ENCODE results near the gene NRCAM.

The NRCAM gene

DNA sequence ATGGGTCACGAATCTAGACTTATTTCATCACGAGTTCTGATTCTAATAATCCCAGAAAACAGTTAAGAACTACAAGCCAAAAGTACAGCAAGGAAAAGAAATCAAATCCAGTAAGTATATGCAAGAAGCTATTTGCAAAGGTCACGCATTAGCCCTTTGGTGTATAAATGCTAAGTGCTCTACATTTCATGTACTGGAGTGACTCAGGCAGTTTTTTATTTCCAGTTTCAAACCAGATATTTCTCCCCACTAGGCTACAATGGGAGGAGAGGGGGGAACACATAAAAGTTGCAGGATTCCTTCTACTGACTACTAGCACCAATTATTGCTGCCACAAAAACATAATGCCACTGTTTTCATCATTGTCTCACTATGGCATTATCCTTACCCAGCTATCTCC lies 148.0 kb downstream of the NRCAM start:
- no peak for DNase-seq (ENCODE audit: low read depth in 2 of 2)

DNA sequence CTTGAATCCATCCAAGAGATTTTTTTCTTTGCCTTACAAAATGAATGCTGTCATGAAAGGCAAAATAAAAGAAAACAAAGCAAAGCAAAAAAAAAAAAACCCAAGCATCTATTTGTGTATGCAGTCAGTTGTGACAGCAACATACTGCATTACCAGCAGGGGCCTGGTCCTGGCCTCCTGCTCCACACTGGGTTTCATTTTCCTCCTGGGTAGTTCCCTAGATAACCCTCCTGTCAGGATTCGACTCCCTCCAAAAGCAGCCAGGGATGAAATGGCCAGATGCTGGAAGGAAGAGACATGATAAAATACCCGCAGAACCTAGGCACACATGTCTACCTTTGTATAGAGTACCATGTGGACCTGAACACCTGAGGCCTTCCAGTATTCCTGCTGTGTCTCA lies 148.6 kb downstream of the NRCAM start:
- DNase-seq (ENCODE audit: low read depth in 2 of 2), result no peak

DNA sequence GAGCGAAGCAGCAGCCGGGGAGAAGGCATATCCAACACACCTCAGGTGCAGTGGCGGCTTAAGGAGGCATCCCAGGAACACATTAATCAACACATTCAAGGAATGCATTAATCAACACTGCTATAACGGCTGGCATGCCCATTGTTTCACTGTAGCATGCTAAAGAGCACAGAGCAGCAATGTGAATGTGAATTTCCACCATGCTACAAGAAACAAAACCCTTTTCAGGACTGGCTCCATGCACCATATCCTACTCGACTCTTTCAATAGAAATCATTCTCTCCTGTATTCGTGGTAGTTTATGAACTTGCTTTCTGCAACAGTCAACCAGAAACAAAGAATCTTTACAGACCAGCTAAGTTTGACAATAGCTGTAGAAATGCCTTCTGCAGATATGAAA lies 149.0 kb downstream of the NRCAM start:
- DNase-seq (ENCODE audit: low read depth in 2 of 2), result no peak

DNA sequence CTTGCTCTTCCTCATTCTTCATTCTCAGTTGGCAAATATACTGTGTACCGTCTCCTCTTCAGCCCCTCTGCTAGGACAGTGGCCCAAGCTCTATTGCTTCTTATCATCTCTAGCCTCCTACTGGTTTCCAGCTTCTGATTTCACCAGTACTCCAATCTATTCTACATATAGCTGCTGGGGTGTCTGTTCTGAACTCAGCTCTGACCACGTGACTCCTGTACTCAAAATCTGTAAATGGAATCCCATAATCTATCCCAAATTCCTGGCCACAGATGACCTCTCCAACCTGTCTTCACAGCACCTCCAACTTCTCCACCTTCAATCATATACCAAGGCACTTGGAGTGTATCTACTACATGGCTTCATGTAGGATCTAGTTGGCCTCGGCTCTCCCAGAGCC lies 152.9 kb downstream of the NRCAM start:
- DNase-seq (ENCODE audit: low read depth in 2 of 2), result no peak

DNA sequence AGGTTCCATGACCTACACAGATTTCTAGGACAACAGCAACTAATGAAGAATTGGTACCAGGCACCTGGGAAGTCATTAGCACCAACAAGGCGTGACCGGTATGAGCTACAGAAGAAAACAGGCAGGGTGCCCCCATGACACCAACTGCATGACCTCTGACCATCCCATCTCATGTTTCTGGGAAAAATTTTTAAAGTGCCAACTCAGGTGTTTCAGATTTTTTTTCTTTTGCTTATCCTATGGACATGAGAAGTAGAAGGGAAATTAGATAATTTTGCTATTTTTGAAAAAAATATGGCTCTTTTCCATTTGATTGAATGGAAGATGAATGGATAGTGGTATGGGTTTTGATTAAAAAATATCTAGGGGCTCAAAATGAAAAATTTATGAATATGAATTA lies 154.8 kb downstream of the NRCAM start:
- DNase-seq (ENCODE audit: low read depth in 2 of 2), result no peak

DNA sequence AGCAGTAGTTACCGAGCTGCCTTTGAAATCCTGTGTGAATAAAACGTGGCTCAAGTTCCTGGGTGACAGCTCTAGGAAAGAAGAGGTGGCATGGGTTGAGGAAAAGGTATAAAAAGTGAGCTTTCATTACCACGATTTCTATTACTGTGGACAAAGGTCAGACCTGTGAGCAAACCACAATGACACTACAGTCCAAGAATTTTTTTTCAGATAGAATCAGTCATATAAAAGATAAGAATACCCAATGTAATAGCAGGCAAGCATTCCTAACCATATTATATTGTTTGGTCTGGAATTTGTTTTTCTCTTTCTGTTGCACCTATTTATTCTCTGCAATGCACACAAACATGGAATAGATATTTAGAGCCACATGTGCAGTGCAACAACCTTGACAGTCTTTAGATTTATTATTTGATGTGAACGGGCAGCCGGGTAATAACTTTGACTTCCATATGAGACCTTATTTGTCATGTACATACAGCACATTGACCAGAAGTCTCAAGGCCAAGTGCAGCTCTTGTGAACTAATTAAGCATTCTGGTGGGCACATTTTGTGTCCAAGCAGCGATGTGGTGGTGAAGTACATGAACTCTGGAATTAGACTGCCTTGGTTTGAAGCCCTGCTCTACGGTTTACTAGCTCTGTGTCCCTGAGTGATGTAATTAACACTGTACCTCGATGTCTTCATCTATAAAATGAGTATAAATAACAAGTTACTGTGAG lies 156.8 kb downstream of the NRCAM start:
- DNase-seq (ENCODE audit: low read depth in 2 of 2), result no peak

DNA sequence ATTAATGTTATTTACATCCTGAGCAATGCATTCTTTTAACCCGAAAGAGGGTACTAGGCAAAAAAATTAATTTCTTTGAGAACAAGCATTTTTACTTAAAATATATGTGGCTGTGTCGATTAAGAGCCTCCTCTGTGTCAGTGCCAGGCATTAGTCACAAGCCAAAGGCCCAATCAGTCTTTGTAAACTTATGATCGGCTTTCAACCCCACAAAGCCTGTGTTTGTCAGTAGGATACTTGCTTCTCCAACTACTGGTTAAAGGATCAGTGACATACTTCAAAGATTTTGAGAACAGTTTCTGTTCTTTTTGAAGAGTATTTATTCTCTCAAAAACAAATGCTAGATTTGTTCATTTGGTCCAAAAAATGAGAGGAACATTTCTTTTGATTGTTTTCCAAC lies 159.3 kb downstream of the NRCAM start:
- DNase-seq (ENCODE audit: low read depth in 2 of 2), result no peak

DNA sequence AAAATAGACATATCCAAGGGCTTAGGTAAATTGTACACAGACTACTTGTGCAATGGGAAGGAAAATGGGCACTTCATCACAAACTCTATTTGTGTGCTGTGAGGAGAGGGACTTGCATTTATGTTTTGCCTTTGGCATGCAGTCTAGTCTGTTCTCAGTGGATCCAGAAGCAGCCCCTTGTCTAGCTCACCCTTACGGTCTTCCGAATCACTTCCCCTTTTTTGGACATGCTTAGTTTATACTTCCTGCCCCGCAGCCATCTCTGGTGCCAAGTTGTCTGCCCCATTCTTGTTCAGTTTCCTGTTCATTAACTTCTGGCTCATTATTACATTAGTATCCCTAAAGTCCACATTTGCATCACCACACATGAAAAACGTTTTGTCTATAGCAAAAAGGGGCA lies 161.6 kb downstream of the NRCAM start:
- DNase-seq (ENCODE audit: low read depth in 2 of 2), result no peak

DNA sequence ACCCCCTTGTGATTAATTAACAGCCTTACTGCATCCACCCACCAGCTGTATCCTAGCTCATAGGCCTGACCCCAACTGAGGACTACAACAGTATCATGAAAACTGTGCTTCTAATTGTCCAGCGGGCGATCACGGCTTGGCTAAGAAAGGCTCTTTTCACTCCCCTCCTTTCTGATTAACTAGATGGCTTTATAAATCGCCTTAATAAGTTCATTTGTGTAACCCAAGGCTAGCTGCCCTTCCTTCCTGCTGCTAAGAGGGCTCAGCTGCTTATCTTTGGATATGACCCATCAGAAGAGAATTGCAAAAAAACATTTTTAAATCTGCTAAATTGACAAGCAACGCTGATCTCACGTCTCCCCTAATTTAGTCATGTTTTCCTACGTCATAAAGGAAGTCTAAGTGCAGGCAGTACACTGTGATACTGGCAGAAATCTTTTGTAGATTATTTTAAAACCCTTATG lies 163.1 kb downstream of the NRCAM start:
- no peak for DNase-seq (ENCODE audit: low read depth in 2 of 2)

DNA sequence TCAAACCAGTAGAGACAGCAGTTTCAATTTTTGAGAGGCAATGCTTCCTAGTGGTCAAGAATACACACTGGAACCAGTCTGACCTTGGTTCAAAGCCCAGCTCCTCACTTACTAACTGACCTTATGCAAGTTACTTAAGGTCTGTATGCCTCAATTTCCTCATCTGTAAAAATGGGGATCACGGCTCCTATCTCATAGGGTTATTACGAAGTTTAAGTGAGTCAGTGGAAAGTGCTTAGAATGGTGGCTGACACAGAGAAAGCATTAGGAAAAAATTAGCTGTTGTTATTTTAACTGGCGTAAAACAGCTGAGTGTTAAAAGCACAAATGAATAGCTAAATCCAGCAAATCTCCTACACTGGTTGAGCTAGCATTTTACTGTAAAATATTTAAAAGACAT lies 163.7 kb downstream of the NRCAM start:
- no peak for DNase-seq (ENCODE audit: low read depth in 2 of 2)

DNA sequence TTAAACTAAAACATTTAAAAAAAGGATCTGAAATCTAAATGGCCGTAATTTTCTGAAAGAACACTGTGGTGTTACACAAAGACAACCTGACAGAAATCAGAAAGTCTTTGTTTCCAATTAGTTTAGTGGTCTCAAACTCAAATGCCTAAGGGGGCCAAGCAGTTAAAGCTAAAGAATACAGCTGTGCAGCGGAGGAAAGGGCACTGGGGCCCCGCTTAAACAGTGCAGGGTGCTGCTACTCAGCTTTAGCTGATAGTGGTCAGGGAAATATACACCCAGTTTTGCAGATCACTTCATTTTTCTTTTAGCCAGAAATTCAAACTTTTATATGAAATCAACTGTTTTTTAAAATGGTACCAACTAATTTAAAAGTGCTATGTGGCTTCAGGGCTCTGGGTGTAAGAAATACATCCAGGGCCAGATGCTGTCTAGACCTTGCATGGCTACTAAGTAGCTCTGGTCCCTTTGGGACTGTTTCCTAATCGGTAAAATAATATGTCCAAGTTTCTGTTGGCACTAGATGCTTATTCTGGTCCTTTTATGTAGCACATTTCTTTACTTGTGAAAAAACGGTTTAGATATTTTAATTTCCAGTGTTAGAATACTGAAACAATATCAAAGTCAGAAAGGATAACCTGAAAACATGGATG lies 164.3 kb downstream of the NRCAM start:
- DNase-seq (ENCODE audit: low read depth in 2 of 2), result no peak

DNA sequence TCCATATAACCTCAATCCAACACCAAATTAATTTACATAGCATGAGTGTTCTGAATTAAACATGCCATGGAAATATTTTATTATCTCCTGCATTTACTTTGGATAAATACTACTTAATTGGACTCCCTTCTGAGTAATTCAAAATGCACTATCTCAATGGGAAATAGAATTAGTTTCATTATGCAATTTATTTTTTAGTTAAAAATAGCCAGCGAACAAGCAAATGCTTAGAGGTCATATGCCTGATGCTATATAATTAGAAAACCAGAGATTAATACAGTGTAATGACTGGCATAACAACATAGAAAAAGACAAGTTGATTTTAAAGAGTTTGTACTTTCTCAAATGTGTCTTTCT lies 165.1 kb downstream of the NRCAM start:
- no peak for DNase-seq (ENCODE audit: low read depth in 2 of 2)

DNA sequence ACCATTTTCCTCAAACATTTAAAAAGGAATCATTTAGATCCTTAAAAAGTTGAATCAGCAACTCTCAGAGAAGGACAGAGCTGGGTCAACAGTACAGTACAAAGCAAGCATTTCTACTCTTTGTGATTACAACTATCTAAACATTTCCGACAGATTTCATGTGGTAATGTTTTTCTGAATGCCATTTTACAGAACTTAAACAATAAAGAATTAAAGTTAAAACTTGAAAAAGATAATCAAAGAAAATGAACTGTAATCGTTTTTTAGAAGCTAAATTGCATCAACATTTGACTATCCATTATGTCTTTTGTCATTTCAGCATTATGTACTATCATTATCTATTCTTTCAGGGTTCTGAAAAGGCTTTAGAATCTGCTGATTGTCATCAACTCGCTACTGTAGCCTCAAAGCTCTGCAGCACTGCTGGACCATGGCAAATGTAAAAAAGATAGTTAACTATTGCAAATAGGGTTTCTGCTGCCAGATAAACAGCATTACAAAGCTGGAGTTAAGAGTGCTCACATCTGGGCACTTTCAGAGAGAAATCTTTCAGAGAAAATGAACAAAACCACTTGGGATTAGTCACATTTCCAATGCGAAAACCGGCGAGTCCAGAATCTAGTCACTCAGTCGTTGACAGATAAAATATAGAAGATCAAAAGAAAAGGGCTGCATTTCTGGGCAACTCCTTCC lies 165.6 kb downstream of the NRCAM start:
- no peak for DNase-seq (ENCODE audit: low read depth in 2 of 2)

DNA sequence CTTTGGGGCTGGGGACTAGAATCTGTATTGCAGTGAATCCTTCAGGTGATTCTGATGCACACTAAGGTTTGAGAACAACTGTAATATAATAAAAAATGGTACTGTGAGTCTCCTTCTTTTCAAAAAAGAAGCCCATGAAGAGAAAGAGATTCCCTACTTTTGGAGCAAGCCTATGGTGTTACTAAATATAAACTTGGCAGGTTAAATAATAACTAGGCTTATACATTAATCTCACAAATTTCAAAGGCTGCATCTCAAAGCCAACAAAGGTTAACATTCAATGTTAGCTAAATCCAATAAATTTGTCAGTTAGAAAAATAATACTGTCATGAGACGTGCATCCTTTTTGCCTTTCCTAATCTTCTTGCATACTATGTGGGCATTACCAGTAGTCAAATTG lies 166.4 kb downstream of the NRCAM start:
- DNase-seq (ENCODE audit: low read depth in 2 of 2), result no peak

DNA sequence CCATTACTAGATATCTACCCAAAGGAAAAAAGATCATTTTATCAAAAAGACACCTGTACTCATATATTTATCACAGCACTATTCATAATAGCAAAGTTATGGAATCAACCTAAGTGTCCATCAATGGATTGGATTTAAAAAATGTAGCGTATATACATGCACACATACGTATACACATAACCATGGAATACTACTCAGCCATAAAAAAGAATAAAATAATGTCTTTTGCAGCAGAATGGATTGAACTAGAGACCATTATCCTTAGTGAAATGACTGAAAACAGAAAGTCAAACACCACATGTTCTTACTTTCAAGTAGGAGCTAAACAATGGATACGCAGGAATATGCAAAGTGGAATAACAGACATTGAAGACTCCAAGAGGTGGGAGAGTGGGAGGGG lies 168.4 kb downstream of the NRCAM start:
- DNase-seq (ENCODE audit: low read depth in 2 of 2), result no peak

DNA sequence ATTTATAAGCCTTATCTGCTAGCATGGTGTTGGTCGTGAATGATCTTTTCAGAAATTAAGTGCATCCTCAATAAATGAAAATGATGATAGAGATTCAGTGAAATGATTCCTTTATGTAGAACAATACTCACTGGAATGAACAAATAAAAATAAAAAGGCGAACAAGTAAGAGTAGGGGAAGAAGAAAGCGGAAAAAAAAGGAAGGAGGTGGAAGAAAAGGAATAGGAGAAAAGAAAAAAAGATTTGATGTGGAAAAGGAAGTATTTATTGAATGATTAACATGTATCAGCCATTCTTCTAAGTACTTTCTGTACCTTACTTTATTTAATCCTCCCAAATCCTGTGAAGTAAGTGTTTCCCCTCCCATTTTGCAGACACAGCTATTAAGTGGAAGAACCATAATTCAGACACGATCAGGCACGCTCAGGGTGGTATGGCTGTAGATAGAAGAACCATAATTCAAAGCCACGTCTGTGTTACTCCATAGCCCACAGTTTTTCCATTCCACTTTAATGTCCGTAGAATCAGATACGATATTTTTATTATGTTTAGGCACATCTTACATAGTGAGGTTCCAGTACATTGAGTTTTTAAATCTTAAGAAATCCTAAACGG lies 169.8 kb downstream of the NRCAM start:
- DNase-seq (ENCODE audit: low read depth in 2 of 2), result no peak

DNA sequence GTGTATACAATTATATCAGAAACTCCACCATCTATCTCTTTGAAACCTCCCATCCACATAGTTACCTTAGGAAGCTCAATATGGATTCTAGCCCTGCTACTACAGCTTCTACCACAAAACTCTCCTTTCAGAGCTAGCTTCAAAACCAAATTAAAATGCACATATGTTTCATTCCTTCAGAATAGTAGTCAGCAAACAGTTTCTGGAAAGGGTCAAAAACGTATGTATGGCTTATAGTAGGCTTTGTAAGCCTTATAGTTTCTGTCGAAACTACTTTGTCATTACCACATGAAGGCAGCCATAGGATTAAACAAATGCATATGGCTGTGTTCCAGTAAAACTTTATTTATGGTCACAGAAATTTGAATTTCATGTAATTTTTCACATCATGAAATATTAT lies 170.5 kb downstream of the NRCAM start:
- DNase-seq (ENCODE audit: low read depth in 2 of 2), result no peak

DNA sequence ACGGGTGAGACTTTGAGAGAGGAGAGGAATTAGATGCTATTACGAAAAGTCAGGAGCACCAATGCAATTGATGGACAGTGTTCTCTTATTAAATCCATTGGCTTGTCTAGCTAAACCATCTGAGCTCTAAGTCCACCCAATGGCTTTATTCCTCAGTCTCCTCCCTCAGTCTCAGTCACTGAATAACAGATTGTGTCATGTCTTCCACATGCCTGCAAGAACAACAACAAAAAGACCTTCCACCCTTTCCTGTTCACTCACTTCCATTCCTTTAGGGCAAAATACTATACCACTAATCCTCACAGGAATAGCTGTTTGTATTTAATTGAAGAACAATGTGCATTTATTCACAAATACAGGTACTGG lies 171.2 kb downstream of the NRCAM start:
- no peak for DNase-seq (ENCODE audit: low read depth in 2 of 2)

DNA sequence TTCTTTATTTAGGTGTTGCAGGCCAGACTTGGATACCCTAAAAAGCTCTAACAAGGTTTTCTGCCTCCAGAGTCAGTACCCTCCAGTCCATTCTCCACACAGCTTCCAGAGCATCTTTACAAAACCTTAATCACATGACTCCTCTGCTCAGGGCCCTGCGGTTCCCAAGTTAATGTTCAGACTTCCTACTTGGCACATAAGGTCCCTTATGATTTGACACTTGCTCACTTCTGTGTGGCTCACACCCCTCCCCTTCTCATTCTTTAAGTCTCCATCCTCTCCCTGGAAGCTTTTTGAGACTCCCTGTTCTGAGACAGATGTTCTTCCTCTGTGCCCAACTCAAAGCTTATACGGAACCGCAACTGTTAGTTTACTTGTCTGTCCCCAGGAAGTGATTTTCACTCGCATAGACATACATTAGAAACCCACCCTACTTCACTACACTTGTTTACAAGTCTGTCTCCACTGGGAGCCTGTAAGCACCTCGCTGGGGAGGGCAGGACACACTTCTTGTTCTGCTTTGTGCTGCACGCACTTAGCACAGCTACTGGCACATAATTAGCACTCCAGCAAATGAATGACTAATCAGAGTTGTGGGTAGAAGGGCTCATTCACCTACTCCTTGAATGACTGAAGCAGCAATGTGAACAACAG lies 171.8 kb downstream of the NRCAM start:
- no peak for DNase-seq (ENCODE audit: low read depth in 2 of 2)

DNA sequence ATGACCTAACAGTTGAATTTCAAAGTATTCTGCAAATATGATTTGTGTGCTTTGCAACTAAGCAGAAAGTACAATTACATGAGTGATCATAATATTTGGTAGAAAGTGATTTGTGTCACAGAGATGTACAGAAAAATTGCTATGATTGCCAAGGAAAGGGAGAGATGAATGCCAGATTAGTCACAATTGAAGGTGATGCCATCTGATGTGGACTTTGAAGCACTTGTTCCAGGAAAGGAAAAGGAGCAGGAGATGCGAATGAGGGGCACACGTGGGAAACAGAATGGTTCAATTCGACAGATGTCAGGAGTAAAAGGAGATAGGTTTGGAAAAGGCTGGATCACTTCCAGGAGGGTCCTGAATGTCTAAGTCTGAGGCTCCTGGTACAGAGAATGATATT lies 173.0 kb downstream of the NRCAM start:
- DNase-seq (ENCODE audit: low read depth in 2 of 2), result no peak

DNA sequence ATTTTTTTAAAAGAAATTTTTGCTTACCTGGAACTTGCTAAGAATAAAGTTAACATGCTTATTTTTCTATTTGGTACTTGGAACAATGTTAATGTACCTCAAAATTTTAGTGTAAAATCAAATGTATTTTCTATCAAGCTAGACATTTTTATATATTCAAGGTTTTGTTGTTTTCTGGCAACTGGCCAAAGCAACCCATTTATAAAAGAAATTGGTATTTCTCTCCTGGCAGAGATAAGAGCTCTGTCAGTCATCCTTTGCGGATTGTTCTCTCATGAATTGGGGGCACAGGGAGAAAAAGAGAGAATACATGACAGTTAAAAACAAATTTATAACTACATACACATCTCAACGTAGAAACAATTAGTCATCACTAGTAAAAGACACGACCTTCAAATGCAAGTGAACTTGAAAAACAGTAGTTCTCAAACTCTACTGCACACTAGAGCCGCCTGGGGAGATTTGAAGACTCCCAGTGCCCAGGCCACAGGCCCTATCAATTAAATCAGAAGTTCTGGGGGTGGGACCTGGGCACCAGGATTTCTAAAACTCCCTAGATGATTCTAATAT lies 173.7 kb downstream of the NRCAM start:
- no peak for DNase-seq (ENCODE audit: low read depth in 2 of 2)

DNA sequence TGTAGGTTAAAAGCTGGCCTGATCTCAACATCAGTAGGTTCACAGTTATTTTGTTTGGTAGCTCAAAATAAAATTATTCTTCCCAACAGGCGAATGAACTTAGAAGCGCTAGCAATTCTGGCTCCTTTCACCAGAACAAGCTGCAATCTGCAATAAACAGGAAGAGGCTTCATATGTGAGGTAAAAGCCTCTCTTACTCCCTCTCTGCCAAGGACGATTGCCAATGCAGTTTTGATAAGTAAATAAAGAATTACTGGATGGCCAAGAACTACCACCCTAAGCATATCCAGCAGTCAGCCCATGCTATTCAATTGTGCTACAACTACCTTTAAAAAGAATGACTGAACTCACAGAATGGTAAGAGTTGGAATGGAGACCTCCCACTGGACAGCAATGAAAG lies 176.1 kb downstream of the NRCAM start:
- no peak for DNase-seq (ENCODE audit: low read depth in 2 of 2)

Measured in stimulated activated CD8-positive, alpha-beta memory T cell treated with anti-CD3 and anti-CD28 coated beads, Interleukin-15, amount 100 ng/mL, for 48 hours (primary cell).